Stimulated activated CD8-positive, alpha-beta memory T cell treated with anti-CD3 and anti-CD28 coated beads, Interleukin-12 subunit alpha, Interleukin-12 subunit beta, amount 100 ng/mL, for 4 hours (primary cell): ENCODE results near the gene STK10.

Source experiments
- DNase-seq: peaks from one replicate; pipeline ENCODE4 v3.0.0-alpha.2; 2020; ENCODE audit warnings: low read depth

Gene STK10

DNA sequence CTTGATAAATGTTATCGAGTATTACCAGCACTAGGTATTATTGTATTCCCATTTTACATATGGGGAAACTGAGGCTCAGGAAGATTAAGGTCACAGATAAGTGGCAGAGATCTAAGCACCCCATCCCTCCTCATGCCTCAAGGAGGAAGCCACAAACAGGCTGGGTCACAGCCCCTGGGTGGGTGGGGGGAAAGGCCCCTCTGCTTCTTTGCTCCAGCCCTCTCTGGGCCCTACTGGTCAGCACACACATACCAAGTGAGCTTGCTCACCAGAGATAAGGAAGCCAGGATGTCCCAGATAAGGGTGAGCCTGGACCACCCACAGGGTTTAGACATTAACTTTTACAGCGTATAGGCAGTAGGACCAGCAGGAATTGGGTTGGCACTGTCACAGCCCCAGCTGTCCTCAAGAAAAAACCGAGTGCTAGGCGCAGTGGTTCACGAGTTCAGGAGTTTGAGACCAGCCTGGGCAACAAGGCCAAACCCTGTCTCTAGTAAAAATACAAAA is 45.3 kb downstream of the STK10 start:
- DNase-seq: no peak

DNA sequence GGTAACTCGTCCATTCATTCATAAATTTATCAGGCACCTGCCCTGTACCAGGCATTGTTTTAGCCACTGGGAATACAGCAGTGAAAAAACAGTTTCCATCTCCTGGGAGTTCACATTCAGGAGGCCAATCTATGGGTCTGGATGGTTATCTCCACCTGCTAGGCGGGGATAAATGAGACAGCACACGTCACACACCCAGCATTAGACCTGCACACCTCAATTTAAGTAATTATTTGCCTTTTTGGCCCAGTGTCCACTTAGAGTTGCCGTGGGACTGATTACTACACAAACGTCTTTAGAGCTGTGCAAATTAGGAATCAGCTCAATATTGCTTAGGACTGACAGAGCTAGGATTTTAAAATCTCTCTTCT is 46.1 kb downstream of the STK10 start:
- DNase-seq: no peak

DNA sequence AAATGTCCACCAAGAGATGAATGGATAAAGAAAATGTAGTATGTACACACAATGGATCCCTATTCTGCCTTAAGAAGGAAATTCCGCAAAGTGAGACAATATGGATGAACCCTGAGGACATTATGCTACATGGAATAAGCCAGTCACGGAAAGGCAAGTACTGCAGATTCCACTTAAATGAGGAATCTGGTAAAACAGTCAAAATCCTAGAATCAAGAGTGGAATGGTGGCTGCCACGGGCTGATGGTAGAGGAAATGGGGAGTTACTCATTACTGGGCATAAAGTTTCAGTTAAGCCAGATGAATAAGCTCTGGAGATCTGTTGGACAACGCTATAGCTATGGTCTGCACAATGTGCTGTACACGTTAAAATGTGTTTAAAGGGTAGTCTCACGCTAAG is 47.2 kb downstream of the STK10 start:
- no peak for DNase-seq

DNA sequence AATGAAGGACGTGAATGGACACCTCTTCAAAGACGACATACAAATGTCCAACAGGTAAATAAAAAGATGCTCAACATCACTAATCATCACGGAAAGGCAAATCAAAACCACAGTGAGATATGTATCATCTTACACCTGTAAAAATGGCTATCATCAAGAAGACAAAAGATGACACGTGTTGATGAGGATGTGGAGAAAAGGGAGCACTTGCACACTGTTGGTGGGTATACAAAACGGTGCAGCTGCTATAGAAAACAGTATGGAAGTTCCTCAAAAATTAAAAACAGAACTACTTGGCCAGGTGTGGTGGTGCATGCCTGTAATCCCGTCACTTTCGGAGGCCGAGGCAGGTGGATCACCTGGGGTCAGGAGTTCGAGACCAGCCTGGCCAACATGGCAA is 47.9 kb downstream of the STK10 start:
- DNase-seq: no peak

DNA sequence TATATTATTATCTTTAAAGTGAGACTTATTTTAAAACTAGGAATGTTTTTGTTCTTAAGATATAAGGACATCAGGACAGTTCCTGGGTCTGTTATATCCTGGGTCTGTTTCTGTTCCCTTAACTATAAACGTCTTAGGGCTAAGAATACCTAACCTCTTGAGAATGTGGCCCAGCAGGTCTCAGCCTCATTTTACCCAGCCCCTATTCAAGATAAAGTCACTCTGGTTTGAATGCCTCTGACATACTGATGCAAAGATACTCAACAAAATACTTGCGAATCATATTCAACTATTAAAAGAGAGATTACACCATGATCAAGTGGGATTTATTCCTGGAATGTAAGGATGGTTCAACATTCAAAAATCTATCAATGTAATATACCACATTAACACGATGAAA is 51.0 kb downstream of the STK10 start:
- no peak for DNase-seq

DNA sequence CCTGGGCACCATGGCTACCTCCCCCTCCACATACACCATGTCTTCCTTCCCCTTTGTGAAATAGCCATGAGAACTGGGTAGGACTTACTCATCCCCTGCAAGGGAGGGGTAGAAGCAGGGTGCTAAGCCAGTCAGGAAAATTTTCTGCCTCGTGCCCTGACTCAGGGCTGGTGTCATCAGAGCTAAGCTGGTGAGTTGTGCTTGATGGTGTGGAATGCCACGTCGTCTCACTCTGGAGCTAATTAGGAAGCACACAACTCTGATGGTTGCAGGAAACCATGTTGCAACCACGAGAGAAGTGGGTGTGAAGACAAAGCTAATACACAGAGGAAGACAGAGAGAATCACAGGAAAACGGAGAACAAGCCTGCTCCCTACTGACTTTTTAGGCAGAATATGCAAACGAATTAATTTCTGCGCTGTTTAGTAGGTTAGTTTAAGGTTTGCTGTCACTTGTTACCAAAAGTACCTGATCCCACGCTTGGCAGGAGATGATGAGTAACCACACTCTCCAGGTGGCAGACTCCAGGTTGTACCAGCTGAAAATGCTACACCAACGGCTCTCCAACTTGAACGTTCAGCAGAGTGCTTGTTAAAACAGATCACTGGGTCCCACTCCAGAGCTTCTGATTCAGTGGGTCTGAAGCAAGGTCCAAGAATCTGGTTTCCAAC is 54.5 kb downstream of the STK10 start:
- peak; percentile 33 for DNase-seq

DNA sequence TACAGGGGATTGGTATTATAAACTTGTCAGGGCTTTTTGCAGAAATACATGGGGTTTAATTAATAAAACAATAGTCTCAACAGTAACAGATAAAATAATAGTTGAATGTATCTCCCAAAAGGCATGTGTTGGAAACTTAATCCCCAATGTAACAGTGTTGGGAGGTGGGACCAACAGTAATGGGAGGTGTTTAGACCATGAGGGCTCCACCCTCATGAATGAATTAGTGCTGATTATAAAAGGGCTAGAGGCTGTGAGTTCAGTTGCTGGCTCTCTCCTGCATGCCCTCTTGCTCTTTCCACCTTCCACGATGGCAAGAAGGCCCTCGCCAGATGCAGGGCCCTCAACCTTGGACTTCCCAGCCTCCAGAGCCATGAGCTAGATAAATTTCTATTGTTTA is 56.3 kb downstream of the STK10 start:
- no peak for DNase-seq

DNA sequence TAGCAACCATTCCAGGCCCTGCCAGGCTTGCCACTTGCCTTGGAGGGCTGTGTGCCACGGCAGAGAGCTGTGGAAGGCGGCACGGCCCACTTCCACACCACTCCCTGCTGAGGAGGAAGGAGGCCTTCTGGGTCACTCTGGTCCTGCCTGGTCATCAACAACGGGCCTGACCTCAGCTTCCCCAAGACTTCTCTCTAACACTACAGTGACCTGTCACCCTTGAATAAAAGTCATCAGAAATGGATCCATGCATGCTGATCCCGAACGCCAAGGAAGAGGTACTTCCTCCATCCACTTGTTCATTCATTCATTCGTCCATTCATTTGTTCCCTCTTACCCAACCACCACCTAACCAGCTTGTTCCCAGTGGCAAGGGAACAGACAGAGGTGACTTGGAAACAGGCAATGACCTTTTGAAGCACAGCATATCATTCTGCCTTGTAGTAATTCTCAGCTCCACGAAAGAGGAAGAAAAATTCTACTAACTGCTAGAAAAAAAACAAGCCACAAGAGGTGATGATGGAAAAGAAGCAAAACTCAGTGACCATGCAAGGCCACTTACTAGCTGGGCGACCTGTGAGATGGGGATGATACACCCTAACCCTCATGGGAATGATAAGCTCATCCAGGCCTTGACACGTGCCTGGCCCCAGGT is 58.6 kb downstream of the STK10 start:
- DNase-seq: no peak

DNA sequence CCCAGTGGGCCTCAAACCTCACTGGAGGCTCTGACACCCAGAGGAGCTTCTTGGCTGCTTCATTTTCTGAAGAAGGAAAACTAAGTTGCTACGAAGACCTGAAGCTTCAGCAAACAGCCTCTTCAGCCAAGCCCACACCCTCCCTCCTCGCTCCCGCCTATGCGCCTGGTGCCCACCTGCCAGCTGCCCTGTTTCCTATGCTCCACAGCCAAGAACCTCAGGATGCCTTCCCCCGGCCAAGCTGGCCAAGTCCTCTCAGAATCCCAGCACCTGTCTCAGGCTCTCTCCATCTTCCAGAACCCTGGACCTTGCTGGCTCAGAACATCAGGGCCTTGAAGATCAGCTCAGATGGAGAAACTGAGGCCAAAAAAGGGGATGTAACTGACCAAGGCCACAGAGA is 60.4 kb downstream of the STK10 start:
- DNase-seq: no peak

DNA sequence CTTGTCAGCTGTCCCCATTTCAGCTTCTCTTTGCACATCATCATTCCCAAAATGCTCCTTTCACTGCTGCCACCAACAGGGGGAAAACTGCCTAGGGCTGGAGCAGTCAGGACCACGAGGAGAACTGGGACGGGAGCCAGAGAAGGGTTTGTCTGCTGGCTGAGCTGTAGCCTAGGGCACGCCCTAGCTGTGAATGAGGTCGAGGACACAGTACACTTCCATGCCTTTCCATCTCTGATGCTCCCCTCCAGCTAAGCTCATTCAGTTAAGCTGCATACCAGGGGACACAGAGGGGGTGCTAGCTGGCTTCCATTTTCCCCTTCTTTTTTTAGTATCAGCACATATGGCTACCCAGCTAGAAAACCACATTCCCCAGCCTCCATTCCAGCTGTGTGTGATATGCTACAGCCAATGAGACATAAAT is 64.7 kb downstream of the STK10 start:
- no peak for DNase-seq

DNA sequence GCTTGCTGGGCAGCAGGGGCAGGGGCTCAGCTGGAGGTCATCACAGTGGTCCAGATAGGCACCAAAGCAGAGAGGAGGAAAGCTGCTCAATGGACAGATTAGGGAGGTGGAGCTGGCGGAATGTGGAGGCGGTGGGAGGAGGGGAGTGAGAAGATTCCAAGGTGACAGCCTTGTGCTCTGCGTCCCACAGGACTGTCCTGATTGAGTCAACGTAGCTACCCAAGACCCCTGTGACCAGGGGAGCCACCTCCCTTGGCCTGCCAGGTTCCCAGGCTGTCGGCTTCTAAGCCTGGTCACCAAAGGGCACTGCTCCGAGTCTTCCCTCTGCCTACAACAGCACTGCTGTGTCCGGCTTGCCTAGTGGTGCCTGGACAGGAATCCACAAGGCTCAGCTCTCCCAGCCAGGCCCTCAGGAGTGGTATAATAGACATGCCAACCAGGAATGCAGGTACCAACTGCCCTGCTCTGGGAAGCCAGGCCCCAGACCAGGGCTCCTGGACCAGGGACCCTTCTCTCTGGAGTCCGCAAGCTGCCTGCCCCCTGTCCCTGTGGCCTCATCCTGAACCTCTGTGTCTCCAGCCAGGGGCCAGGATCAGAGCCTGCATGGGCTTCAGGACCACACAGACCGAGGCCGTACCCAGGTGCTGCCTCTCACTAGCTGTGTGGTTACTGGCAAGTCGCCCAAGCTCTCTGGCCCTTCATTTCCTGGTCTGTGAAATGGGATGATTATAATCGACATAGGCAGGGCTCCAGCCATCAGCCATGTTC is 67.9 kb downstream of the STK10 start:
- DNase-seq: no peak

DNA sequence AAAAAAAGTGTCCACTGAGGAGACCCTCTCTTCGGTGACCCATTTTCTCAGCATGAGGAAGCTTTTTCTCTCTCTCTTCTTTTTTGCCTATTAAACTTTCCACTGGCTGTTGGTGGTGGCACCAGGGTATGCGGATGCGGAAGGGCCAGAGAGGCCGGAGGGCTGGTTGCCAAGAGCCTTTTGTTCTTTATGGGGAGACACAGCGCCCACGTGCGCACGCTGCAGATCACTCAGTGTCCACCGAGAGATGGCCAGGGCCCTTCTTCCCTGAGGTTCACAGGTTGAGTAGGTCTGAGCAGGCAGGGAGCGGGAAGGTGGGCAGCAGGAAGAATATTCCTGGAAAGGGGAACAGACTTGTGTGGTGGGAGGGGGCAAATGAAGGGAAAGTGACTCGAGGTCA is 69.1 kb downstream of the STK10 start:
- DNase-seq: no peak

DNA sequence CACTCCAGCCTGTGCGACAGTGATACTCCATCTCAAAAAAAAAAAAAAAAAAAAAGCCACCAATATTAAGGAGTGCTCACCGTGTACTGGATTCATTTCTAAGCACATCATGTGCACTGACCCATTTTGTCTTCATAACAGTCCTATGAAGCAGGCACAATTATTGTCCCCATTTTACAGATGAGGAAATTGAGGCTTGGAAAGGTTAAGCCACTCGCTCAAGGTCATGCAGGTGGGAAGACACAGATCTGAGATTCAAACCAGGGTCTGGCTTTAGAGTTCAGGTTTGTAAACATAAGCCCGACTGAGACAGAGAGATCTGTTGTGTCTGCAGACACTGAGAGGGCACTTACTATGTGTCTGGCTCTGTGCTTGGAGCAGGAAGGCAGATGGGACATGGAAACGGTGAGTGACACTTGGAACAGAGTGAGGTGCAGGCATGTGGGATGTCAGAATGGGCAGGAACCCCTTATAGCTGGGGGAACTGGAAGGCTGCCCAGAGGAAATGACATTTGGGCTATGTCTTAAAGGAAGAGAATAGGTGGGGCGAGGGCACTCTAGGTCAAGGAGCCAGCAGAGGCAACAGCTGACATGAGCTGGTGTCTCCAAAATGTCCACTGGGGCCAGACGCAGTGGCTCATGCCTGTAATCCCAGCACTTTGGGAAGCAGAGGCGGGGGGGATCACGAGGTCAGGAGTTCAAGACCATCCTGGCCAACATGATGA is 69.9 kb downstream of the STK10 start:
- no peak for DNase-seq

DNA sequence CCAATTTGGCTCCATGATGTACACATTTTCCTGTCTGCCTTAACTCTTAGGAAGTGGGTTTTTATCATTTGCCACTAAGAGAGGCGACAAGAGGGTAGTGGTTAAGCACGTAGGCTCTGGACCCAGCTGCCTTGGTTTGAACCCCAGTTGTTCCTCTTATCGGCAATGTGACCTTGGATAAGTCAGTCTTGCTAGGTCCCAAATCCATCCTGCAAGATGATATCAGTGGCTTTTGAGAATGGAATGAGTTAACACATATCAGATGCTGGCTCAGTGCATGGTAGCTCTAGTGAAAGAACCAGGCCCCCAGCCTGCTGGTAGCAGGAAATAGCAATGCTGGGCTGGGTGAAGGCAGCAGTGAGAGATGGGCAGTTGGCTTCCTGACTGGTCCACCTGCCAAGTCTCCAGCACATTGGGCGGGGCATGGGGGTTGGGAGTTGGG is 72.5 kb downstream of the STK10 start:
- DNase-seq: no peak

DNA sequence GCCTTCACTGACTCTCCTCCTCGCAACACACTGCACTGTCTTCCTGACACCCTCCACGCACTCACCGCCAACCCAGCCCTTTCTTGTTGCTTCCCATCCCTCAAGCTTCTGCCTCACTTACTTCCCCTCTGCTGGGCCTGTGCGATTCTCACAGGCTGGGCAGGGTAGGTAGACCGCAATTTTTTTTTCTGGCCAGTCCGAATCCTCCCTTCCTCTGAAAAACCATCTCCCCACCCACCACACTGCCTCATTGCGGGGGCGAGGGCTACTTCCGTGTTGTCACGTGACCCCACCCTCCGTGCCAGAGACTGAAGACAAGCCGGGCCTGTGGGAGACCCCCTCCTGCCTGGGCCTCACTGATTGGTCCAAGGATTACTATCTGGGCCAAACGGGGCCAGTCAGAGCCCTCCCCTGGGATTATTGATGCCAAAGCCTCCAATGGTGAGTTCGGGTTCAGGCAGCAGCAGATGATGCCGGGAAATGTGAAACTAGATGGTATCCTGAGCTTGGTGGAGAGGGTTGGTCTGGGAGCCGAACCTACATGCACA is 73.1 kb downstream of the STK10 start:
- DNase-seq: peak; percentile 65

DNA sequence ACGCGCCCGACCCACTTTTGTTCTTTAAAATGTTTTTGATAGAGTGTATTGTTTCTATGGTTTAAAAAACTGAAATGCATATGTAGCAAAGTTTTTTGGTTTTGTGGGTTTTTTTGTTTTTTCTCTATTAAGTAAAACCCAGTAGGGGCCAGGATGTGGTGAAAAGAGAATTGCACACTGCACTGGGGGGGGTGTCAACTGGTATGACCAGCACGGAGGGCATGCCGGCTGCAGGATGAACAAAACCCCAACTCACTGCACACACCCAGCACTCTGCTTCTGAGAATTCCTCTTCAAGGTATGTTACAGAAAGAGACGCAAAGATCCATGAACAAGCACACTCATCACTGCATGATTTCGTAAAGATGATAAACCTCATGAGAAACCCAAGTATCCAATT is 75.0 kb downstream of the STK10 start:
- peak; percentile 47 for DNase-seq

DNA sequence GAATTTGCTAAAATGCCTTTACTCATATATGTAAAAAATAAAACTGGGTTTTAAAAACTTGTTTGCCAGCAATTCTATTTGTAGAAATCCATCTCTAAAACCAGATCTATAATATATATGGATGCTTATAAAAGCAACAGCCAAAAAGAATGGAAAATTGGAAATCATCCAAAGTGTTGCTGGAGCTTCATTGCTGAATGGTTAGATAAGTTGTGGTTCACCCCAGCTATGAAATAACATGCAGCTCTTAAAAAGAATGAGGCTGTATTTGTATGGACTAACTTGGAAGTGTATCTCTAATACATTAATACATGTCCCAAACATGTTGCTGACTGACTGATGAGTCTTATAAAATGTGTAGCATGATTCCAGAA is 76.2 kb downstream of the STK10 start:
- DNase-seq: no peak

DNA sequence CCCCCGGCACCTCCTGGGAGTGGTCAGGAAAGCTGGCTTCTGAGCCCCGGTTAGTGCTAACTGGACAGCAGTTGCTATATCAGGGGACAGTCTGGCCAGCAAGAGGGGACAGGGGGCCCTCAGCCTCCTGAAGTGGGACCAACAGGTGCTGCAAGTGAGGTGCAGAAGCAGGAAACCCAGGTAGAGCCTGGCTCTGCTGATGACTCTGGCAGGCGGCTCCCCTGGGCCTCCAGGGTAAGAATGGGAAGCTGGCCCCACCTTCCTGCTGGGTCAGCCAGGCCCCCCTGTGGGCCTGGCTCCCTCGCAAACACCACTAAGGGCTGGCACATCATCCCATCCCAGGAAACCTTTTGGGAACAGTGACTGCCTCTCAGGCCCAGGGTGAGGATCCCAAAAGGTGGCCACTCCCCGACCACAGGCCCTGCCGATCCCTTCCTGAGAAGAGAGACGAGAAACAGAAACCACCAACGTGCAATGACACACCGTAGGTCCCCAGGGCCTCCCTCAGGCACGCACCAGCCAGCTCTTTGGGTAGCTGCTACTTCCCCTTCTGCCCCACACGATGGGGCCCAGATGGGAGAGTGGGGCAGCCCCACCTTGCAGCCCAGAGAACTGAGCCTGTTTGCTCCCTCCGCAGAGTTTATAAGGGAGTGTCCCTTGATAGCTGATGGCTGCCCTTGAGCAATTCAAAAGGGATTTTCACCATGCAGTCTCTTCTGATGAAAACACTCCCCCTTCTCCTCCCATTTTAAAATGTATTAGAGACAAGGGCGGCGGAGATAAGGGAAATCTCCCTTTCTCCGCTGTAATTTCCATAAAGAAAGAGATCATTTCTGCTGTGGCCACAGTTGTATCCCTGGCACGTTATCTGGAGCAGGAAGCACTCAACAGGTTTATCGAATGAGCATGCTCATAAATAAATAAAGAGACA is 76.8 kb downstream of the STK10 start:
- DNase-seq: peak; percentile 56

DNA sequence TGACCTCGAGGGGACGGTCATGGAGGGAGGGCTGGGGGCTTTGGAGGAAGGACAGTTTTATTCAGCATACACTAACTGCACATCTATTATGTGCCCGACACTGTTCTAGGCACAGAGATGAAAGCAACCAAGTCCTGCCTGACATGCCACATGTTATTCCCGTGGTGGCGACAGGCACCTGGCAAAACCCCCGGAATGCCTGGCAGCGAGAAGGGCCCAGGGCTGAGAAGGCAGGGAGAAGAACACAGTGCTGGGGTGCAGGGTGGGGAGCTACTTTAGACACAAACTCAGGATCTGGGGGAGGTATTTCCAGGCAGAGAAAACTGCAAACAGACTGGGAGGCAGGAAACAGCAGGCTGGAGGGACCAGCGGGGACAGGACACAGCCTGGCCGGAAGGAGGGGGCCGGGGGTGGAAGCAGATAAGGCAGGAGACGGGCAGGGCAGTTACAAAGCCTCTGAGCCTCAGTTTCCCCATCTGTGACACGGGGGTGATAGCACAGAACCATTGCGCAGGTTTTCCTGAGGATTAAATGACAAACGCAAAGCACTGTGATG is 77.7 kb downstream of the STK10 start:
- no peak for DNase-seq

DNA sequence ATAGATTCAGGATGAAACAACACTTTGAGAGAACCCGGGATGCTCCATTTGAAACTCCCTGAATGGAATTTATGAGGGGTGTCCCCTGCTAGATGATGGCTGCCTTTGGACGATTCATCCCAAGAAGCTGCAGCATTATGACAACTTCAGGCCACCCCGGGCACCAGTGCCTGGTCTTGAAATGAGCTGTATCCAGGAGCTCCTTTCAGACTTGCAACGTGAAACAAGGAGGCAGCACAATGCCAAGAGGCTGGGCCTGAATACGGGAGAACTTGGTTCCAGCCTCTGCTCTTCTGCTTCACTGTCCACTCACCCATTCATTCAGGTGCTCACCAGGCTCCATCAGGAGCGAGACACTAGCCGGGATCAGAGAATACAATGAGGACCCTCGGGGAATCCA is 78.3 kb downstream of the STK10 start:
- no peak for DNase-seq

DNA sequence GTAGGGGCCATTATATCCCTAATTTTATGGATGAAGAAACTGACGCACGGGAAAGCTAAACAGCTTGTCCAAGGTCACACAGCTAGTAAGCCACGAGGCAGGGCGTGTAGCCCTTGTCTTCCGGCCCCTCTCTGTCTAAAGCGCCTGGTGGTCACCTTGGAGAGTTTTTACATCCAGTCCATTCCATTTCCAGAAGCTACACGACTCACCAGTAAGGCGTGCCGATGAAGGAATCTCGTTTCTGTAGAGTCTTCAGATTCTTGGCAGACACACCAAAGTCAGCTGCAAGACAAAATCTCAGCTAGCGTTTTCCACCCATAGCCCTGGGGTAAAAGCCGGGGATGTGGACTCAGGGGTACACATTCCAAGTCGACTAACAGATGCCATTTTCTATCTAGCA is 80.5 kb downstream of the STK10 start:
- no peak for DNase-seq
